ENCODE measurements around the gene SGO2.

GRCh38 chr2:200618590-200619021, 92.6 kb downstream of the SGO2 start:
- no peak for TF ChIP-seq EZH2 (IDR thresholded peaks at IDR 0.05; ENCODE audit: insufficient read depth, poor library complexity, severe bottlenecking)
- TF ChIP-seq EZH2phosphoT487 (IDR thresholded peaks at IDR 0.05; ENCODE audit: insufficient read depth, low read depth), result no peak
